GM18909 (cell line): Measurements from ENCODE around the gene RAB7A.

Source experiments
- ATAC-seq: cut with Tn5 transposase; IDR thresholded peaks from one replicate; pipeline ENCODE4 v1.9.1; 2021; ENCODE audit warnings: mild to moderate bottlenecking; ENCODE audit not compliant: unreplicated experiment, poor library complexity

RAB7A gene

DNA sequence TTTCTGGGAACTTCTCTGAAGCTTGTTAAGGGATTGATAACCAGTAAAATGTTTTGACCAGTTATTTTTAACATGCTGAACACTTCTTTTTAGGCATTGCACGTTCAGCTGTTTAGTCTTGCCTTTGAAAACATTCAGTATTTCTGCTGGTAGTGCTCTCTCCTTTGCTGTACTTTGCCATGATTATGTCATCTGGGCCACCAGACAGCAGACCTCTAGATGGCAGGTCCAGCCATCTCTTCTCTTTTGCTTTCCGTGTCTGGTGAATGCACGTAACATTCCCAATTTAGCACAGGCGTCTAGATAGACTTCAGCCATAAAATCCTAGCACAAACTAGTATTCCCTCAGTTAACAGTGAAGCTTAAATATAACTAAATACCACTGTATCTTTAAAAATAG, 57.8 kb downstream of the RAB7A start:
- no peak for ATAC-seq

DNA sequence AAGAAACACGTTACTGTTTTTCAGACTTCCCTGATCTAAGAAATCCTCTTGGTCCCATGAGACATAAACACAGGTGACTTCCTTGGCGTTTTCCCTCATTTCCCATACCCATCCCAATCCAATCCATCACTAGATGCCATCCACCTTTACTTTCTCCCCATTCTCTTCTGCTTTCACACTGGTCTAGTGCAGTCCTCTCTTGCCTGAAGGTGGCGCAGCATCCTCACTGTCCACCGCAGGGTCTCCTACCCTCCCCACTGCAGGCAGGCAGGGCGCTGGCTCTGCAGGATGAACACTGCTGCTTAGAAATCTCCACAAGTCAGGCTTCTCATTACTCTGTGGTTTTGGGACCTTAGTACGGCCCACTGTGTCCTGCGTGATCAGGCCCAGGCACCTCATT, 58.2 kb downstream of the RAB7A start:
- no peak for ATAC-seq

DNA sequence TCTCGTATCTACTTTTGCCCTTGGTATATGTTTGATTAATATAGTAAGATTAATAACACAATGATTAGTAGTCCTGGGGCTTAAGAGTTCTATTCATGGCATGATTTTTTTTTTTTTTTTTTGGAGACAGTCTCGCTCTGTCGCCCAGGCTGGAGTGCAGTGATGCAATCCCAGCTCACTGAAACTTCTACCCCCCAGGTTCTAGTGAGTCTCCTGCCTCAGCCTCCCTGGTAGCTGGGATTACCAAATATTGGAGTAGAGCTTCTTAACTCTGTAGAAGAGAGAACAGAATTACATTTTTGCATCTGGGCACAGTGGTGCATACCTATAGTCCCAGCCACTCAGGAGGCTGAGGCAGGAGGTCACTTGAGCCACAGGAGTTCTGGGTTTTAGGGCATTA, 58.9 kb downstream of the RAB7A start:
- ATAC-seq = no peak

DNA sequence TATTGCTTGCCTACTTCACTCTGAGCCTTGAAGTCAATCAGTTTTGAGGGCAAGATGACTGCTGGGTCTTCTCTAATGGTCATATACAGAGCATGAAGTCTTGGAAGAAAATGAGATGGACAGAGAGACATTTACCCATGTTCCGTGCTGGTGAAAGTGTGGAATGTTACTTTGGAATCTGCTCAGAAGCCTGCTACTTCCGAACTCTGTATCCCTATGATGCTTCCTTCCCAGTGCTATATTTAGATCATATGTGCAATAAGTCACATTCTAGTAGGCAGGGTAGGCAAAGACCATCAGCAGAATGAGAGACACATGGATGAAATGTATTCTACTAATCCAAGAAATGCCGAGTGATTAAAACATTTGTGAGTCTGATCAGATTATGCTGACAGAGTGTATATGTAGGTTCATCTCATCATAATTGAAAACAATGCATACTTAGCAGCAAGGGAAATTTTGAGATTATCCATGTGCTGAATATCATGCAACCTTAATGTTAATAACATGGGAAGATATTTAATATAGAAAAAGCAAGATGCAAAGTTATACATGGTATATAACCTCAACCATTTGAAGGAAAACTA, 60.5 kb downstream of the RAB7A start:
- no peak for ATAC-seq

DNA sequence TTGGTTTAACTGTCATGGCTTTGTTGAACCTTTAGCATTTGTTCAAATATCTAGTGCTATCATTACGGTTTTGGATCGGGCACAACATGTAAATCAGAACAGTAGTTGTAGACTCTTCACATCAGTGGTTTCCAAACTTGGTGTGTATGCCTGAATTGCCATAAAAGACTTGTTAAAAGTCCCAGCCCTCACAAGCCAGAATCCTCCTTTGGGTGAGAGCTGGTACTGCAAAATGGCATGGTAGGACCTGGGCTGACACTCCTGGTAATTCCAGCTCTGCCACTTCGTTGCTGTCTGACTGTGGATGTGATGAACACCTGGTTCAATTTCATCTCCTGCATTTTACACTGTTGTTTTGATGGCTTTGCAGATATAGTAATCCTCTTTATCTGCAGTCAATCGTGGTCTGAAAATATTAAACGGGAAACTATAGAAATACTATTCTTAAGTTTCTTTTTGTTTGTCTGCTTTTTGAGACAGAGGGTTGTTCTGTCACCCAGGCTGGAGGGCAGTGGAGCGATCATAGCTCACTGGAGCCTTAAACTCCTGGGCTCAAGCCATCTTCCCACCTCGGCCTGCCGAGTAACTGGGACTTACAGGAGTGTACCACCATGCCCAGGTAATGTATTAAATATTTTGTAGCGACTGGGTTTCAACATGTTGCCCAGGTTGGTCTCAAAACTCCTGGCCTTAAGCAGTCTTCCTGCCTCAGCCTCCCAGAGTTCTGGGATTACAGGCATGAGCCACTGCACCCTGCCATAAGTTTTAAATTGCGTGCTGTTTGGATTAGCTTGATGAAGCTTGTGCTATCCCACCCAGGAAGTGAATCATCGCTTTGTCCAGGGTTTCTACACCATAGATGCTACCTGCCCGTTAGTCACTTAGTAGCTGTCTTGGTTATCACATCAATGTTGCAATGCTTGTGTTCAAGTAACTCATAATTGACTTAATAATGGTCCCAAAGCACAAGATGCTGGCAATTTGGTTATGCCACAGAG, 61.6 kb downstream of the RAB7A start:
- ATAC-seq = peak; percentile 51

DNA sequence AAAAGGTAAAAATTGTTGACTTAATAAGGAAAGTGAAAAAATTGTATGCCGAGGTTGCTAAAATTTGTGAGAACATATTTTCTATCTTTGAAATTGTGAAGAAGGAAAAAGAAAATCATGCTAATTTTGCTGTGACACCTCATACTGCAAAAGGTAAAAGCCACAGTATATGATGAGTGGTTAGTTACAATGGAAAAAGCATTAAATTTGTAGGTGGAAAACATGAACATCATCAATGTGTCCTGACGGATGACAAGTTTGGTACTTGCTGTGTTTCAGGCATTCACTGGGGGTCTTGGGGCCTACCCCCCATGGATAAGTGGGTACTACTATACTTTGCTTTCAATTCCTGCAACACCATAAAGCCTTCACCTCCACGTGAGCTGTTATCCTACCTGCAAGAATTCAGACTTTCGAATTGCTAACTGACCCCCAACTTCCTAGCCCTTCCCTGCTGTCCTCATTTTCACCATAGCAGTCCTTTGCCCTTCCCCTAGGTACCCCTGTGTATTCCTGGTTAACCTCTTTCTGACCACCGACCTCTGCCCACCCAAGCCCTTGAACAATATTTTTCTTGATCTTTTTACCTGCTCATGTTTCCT, 62.4 kb downstream of the RAB7A start:
- no peak for ATAC-seq

DNA sequence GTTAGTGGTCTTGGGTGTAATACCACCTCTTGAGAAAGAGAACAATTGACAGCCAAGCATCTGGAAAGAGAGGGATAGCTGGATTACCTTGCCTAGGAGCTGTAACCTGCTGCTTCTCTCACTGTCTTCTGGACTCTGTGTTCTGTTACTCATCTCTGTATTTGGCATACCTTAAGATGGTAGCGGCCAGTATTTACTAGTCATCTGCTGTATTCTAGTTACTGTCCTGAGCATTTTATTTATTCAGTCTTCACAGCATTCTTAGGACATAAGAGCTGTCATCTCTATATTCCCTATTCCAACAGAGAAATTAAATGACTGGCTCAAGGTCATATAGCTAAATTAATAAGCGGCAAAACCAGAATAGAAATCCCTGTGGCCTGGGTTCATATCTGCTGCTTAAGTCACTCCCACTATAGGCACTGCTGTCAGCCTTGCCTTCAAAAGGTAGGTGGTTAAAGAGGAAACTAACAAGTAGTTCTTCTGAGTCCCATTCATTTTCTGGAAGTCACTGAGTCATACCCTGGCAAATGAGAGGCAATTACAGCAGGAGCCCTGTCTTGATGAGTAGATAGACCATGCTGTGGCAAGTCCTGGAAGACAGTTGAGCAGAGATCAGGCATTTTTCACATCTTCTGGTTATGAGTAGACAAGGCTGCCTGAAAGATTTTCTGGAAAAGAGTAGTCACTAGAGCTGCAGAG, 68.2 kb downstream of the RAB7A start:
- peak; percentile 17 for ATAC-seq

DNA sequence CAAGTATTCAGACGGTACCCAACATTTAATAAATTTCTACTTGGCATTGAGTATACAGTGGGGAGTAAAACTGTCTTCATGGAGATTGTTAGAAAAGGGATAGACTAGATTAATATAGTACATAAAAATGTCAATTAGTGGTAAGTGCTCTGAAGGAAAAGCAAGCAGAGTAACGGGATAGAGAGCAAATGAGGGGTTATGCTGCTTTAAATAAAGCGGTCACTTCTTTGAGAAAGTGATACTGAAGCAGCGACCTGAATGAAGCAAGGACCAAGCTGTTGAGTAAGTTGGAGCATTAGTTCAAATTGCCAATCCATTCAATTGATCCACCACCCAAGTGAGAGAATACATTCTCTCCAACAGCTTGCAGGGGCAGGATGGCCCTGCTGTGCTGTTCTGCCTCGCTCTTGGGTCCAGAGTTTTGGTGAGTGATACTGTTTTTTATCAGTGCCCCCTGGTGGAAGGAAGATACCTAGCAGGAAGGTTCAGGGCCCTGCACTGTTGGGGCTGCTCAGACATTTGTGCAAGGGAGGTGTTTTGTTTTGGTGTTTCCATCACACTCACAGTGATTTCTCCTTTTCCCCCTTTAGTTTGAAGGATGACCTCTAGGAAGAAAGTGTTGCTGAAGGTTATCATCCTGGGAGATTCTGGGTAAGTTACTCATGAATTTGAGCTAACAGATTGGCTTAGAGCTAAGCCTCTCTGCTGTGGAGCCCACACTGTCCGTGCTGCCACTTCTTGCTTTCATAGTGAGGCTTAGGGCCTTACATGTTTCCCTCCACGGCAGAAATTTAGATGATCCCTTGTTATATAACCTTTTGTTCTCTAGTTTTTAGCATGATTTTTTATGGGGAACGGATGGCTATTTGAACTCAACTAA, 69.0 kb downstream of the RAB7A start:
- peak; percentile 72 for ATAC-seq

DNA sequence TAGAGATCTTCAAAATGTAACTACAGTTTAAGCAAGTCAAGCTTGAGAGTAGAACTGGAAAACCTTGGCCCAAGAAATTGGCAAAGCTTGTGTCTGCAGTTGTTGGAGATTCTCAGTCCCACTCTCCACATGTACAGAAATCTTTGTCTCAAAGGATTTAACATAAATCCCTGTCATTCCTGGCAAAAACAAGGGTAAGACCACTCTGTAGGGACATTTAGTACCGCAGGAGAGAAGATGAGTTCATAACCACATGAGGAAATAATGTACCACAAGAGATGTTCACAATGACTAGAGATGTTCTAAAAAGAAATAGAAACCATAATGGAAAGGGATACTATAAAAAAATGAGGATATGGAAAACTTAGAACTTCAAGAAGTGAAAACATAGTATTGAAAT, 73.7 kb downstream of the RAB7A start:
- no peak for ATAC-seq

DNA sequence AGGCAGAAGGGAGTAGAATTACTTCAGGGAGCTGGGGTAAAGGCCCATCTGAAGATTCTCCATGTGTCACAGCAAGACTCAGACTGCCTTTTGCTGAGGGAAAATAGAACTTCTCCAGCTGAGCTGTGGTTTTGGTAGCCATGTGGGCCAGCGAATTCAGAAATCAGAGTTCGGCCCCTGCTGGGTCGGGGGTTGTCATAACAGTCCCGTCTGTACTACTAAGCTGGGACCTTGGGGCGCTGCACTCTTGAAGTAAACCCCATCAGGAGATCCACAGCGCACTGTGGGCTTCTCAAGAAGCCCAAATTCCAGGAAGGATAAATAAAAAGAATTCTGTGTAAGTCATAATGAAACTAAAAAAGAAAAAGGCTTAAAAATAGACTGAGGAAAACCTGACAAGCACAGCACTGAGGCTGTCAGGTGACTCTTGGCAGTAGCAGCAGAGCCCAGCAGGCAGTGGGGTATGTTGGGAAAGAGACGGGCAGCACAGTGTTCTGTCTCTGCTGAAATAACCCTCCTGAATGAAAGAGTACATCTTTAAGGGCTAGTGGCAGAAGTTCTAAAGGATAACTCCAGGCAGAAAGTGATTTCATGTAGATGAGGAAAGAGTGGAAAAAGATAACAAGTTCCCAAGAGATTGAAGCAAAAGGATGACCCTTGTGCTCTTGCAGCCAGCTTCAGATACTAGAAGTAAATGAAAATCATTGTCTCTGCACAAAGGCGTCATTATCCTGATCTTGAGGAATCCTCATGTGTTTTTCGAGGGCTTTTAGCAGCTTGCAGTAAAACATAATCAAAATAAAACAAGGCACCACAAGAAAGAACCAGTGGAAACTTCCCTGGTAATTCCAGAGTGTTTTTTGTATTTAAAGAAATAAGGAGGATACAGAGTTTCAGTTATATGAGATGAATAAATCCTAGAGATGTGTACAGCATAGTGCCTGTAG, 74.5 kb downstream of the RAB7A start:
- ATAC-seq = no peak

DNA sequence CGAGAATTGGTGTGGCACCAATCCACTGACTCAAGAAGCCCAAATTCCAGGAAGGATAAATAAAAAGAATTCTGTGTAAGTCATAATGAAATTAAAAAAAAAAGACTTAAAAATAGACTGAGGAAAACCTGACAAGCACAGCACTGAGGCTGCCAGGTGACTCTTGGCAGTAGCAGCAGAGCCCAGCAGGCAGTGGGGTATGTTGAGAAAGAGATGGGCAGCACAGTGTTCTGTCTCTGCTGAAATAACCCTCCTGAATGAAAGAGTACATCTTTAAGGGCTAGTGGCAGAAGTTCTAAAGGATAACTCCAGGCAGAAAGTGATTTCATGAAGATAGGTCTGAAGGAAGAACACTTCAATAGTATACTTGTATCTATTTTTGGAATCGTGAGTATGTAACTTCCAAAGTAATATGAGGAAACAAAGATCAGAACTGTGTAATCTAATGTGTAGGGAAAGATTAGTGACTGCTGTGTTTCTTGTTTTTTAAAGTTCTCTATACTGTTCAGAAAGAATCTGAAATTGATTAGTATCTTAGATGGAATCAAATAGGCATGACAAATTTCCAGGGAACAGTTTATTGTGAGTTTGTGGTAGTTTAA, 75.9 kb downstream of the RAB7A start:
- ATAC-seq = no peak

DNA sequence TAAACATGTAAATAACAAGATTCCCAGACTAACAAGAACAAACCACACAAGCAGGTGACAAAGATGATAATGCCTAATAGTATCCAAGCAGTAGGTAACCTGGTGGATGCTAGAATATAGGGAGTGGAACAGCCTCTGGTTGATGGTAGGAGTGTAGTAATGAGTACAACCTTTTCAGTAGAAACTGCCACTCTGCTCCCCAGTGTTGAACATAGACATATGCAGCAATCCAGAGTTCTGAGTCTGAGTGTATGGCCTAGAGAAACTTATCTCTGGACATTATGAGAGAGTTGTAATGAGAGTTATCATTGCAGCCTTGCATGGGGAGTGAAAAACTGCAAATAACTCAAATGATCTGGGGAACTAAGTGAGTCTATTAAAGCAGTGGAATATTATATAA, 77.3 kb downstream of the RAB7A start:
- no peak for ATAC-seq

DNA sequence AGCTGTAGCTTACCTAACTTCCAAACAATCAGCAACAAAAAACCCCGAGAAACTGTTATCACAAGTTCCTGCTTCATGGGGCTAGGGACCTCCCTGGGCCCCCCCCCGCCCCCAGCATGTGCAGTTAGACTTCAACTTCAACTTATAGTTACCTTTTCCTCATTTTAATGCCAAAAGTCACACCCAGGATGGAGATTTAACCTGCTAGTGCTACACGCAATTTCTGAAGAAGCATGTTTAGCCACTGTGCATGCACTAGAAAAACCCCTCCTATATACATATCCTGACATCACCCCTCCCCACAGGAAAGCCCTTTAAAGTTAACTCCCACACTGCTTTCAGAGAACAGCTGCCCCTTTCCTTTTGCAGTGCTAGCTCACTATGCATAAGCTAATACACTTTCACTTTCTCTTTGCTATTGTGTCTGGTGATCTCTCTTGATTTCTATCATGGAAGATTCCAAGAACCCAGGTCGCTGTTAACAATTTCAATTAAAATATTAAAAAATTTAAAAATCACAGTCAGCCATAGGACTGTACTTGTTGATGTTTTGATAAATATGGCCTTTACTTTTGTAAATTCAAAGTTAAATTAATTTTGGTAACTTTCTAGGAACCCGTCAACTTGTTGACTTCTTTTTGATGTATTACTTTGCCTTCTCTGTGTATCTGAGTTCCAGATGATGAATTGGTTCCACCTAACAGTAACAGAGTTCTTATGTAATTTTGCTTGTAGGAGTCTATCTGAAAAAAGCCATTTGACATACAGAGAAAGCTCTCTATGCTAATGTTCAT, 78.2 kb downstream of the RAB7A start:
- peak; percentile 86 for ATAC-seq

DNA sequence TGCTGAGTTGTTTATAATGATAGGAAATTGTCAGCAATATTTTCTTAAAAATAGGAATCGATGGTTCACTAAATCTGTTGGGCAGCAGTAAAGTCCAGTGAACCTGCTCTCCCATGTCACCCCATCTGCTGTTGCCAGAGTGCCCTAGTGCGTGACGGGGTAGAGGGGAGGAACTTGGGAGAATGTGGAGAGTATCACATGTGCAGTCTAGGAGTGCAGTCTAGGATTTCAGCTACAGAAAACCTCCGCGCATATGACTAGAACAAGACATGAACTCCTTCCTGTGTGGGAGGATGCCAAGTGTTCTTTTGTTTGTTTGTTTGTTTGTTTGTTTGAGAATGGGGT, 78.8 kb downstream of the RAB7A start:
- no peak for ATAC-seq

DNA sequence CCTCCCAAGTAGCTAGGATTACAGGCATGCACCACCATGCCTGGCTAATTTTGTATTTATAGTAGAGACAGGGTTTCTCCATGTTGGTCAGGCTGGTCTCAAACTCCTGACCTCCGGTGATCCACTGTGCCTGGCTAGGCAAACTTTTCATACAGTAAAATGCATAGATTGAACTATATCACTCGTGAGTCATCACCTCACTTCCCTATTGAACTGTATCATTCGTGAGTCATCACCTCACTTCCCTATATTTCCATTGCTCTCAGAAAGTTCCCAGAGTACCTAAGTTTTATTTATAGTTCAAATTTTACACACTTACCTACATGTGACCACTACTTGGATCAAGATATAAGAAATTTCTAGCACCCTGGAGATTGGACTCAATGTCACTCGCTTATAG, 79.8 kb downstream of the RAB7A start:
- ATAC-seq = no peak

DNA sequence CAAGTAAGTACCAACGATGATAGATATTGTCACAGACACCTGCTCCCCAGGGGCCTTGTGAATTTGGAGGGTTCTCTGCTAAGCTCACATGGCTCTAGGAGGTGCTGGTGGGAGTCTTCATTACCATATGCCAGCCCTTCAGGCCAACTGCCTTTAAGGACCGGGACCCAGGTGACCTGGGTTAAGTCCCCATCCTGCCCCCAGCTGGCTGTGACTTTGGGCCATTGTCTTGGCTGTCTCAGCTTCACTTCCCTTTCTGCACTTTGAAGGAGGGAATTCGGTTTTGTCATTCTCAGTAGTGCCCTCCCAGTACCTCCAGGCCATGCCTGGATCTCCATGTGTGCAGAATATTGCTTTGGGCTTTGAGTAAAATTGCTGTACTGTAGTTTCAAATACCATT, 80.6 kb downstream of the RAB7A start:
- no peak for ATAC-seq

DNA sequence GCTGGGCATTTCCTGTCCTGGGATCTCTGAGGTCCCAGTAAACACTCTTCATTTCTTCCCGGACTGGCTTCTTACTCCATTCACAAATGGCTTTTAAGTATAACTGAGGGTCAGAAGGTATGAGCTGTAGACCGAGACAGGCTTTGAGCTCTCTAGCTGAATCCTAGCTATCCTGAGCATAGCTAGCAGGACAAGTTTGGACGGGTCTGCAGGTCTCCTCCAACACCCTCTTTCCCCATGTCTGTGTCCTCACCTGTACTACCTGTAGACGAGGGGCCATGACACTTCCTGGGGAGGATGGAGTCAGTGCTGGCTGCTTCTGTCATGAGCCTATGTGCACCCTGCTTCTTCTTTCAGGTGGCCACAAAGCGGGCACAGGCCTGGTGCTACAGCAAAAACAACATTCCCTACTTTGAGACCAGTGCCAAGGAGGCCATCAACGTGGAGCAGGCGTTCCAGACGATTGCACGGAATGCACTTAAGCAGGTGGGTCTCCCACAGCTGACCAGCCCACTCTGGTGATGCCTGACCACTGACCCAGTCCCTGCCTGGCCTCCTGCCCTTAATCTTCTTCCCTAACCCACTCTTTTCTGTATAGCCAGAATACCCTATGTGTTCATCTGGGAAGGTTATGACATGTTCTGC, 81.3 kb downstream of the RAB7A start:
- no peak for ATAC-seq
